Breast epithelium (tissue), 4 donors: Measurements from ENCODE around the gene SLC6A9. TPM values are rescaled to one million over a fixed set of nuclear protein-coding genes. Genes with fewer than 3 reads are reported as not detected.
A peak's percentile ranks its signal among the peaks of the same experiment; 100 is the strongest.

Source experiments
- DNase-seq, 2 donors: peaks; one replicate each; pipeline ENCODE4 v3.0.0-alpha.2; 2019; ENCODE audit warnings: low spot score in 2 of 2
- H3K27ac ChIP-seq, 2 donors: fragments of 200-600 bp; sonication (generic) in 1 of 2; one replicate each; pipeline ENCODE4 v1.5.1; 2016 to 2019; ENCODE audit warnings: mild to moderate bottlenecking in 1 of 2
- H3K27me3 ChIP-seq, 2 donors: fragments of 200-600 bp; sonication (generic) in 1 of 2; one replicate each; pipeline versions ENCODE4 v1.5.1 to v1.6.0; 2017 to 2019; ENCODE audit warnings: control low read depth in 1 of 2, mild to moderate bottlenecking in 1 of 2
- H3K36me3 ChIP-seq: fragments of 200-600 bp; one replicate; pipeline ENCODE4 v1.5.1; 2019
- H3K4me1 ChIP-seq, 2 donors: fragments of 200-600 bp; sonication (generic); one replicate each; pipeline ENCODE4 v1.5.1; 2016 to 2019; ENCODE audit warnings: control low read depth in 1 of 2
- H3K4me3 ChIP-seq, 3 donors: fragments of 200-600 bp; sonication (generic); 1 replicate in 2 of 3; 2 replicates in 1 of 3; pipeline ENCODE4 v1.5.1; 2016 to 2019; ENCODE audit warnings: mild to moderate bottlenecking in 3 of 3, moderate library complexity in 2 of 3
- H3K9me3 ChIP-seq, 2 donors: fragments of 200-600 bp; sonication (generic) in 1 of 2; one replicate each; pipeline ENCODE4 v1.5.1; 2016 to 2019; ENCODE audit warnings: control low read depth in 1 of 2
- CTCF ChIP-seq, 3 donors: fragments of 450-650 bp; IDR thresholded peaks; one replicate each; pipeline ENCODE4 v1.5.1; 2016 to 2017; ENCODE audit warnings: antibody characterized with exemption in 3 of 3, mild to moderate bottlenecking in 3 of 3, moderate library complexity in 3 of 3
- POLR2A ChIP-seq: fragments of 450-650 bp; IDR thresholded peaks from one replicate; pipeline ENCODE4 v1.6.1; 2016; ENCODE audit warnings: antibody characterized with exemption, mild to moderate bottlenecking, moderate library complexity
- POLR2AphosphoS5 ChIP-seq, 3 donors: sonication (generic); formaldehyde crosslinking; IDR thresholded peaks; one replicate each; pipeline ENCODE4 v1.6.1; 2017; ENCODE audit warnings: antibody characterized with exemption in 3 of 3
- intact Hi-C: fragments of 100-400 bp; cut with DNase I; formaldehyde crosslinking; loops from one replicate; pipeline ENCODE4 v1.15.1; 2023; ENCODE audit warnings: low total_unique reads
- total RNA-seq, 3 donors: library from RNA; depleted of rRNA; stranded (reverse); fragments of >200 nt; gene quantifications; one replicate each; pipeline ENCODE4 v1.1.0, GENCODE V29; 2016

Gene SLC6A9
- total RNA-seq, 3 donors from 2014 or later, result 0.32 to 5.1 (median 3.9) TPM

- Histone ChIP-seq H3K27me3 (no peaks in the 10 kb centered on the region), H3K36me3 (no peaks in the 10 kb centered on the region), H3K4me1 (no peaks in the 10 kb centered on the region), H3K27ac (peak overlapping the region; percentile 33 to 49), H3K9me3 (no peaks in the 10 kb centered on the region), H3K4me3 (no peak overlapping the region)
- DNase-seq, result no peak
- TF ChIP-seq CTCF (IDR thresholded peaks at IDR 0.05), result no peak
- no peak for TF ChIP-seq POLR2A
- TF ChIP-seq POLR2AphosphoS5 (IDR thresholded peaks at IDR 0.05), result no peak
- intact Hi-C loops, result no loop called here
Measured at GRCh38 chr1:44024031-44024902, 7.0 kb downstream of the SLC6A9 start.

- no peaks in the 10 kb centered on the region for H3K27me3 ChIP-seq
- no peaks in the 10 kb centered on the region for H3K36me3 ChIP-seq
- no peaks in the 10 kb centered on the region for H3K4me1 ChIP-seq
- TF ChIP-seq POLR2A, result no peak
- TF ChIP-seq POLR2AphosphoS5 (IDR thresholded peaks at IDR 0.05), result no peak
- TF ChIP-seq CTCF (IDR thresholded peaks at IDR 0.05), result no peak
- intact Hi-C loops, result loop anchor here (2.0 kb wide), 1 partner anchor 25 kb away; no protein-coding TSS in a partner anchor
- H3K9me3 ChIP-seq, result no peaks in the 10 kb centered on the region
- DNase-seq, result no peak
- peak overlapping the region in 1 of 2 donors; percentile 58 for H3K27ac ChIP-seq
- no peak overlapping the region for H3K4me3 ChIP-seq
Measured at GRCh38 chr1:44021581-44022321, 9.5 kb downstream of the SLC6A9 start.

GRCh38 chr1:44021156-44021555, 10.1 kb downstream of the SLC6A9 start:
- TF ChIP-seq CTCF (IDR thresholded peaks at IDR 0.05) (no peak), POLR2A (no peak), POLR2AphosphoS5 (IDR thresholded peaks at IDR 0.05) (no peak)
- H3K4me1 ChIP-seq, result no peaks in the 10 kb centered on the region
- no peak overlapping the region for H3K27ac ChIP-seq
- H3K9me3 ChIP-seq, result no peaks in the 10 kb centered on the region
- no peak for DNase-seq
- intact Hi-C loops, result loop anchor here (2.0 kb wide), 1 partner anchor 24 kb away; no protein-coding TSS in a partner anchor
- H3K27me3 ChIP-seq, result no peaks in the 10 kb centered on the region
- H3K36me3 ChIP-seq, result no peaks in the 10 kb centered on the region
- no peak overlapping the region for H3K4me3 ChIP-seq

GRCh38 chr1:44020464-44020863, 10.8 kb downstream of the SLC6A9 start:
- DNase-seq, result no peak
- intact Hi-C loops, result loop anchor here (2.0 kb wide), 1 partner anchor 24 kb away; no protein-coding TSS in a partner anchor
- no peak overlapping the region for H3K4me3 ChIP-seq
- no peaks in the 10 kb centered on the region for H3K4me1 ChIP-seq
- H3K27me3 ChIP-seq, result no peaks in the 10 kb centered on the region
- H3K27ac ChIP-seq, result no peak overlapping the region
- H3K9me3 ChIP-seq, result no peaks in the 10 kb centered on the region
- TF ChIP-seq POLR2AphosphoS5 (IDR thresholded peaks at IDR 0.05), result no peak
- TF ChIP-seq POLR2A, result no peak
- no peak for TF ChIP-seq CTCF (IDR thresholded peaks at IDR 0.05)
- H3K36me3 ChIP-seq, result no peaks in the 10 kb centered on the region

GRCh38 chr1:44019466-44019948, 11.8 kb downstream of the SLC6A9 start:
- Histone ChIP-seq H3K4me3 (no peak overlapping the region), H3K4me1 (no peaks in the 10 kb centered on the region), H3K9me3 (no peaks in the 10 kb centered on the region), H3K27ac (no peak overlapping the region), H3K36me3 (no peaks in the 10 kb centered on the region), H3K27me3 (no peaks in the 10 kb centered on the region)
- intact Hi-C loops, result no loop called here
- DNase-seq, result no peak
- no peak for TF ChIP-seq POLR2AphosphoS5 (IDR thresholded peaks at IDR 0.05)
- TF ChIP-seq CTCF (IDR thresholded peaks at IDR 0.05), result no peak
- TF ChIP-seq POLR2A, result no peak
